HCT116 (cell line): Measurements from ENCODE around the gene ARMC3. TPM values are rescaled to one million over a fixed set of nuclear protein-coding genes. Genes with fewer than 3 reads are reported as not detected.

Source experiments
- ATAC-seq: fragments of 200-7000 bp; cut with Tn5 transposase; 2 replicates; pipeline ENCODE4 v1.9.1; 2020; ENCODE audit warnings: mild to moderate bottlenecking, moderate library complexity
- BruUV-seq: library from RNA; stranded (reverse); fragments of 400-500 nt; replicated peaks from 2 replicates; lab custom pipeline; 2021; lab: Mats Ljungman, UMichigan
- CTCF ChIA-PET: fragments of 300-600 bp; sonication (Branson Sonifier 250); formaldehyde crosslinking; loops from one replicate; lab custom pipeline; 2021; ENCODE audit warnings: antibody characterized with exemption; lab: Charles Lee
- POLR2A ChIA-PET: fragments of 300-600, 350-600 bp; sonication (Branson Sonifier 250); formaldehyde crosslinking; loops from one replicate; lab custom pipeline; 2021; ENCODE audit warnings: antibody characterized with exemption; lab: Charles Lee
- RAD21 ChIA-PET, 2 experiments: fragments of 300-600 bp; sonication (Branson Sonifier 250); formaldehyde crosslinking; loops; one replicate each; lab custom pipeline; 2023; ENCODE audit warnings: low total read pairs in 2 of 2; ENCODE audit not compliant: uncharacterized antibody in 2 of 2, unreplicated experiment in 2 of 2, low non-redundant PET in 1 of 2; lab: Charles Lee
- DNase-seq: peaks from one replicate; pipeline ENCODE4 v3.0.0-alpha.2; 2010; ENCODE audit warnings: low read depth, low spot score
- H2AFZ ChIP-seq: fragments of 200-600 bp; shearing (Covaris generic), sonication (generic); 2 replicates; pipeline ENCODE4 v1.6.1; 2017; ENCODE audit warnings: low read depth, mixed run types, mixed read lengths, antibody characterized with exemption, low read length; ENCODE audit not compliant: poor library complexity, severe bottlenecking
- H3K27ac ChIP-seq: 2 replicates; pipeline ENCODE4 v1.5.1; 2012; ENCODE audit warnings: low read depth, low read length
- H3K27me3 ChIP-seq: fragments of 200-600 bp; sonication (generic); 2 replicates; pipeline ENCODE4 v1.6.1; 2016; ENCODE audit warnings: mixed run types, low read length, mixed read lengths; ENCODE audit not compliant: insufficient read depth
- H3K36me3 ChIP-seq, 2 experiments: fragments of 200-500 bp in 1 of 2; fragments of 200-600 bp in 1 of 2; sonication (Bioruptor generic) in 1 of 2; sonication (generic) in 1 of 2; 2 replicates each; pipeline versions ENCODE4 v1.5.1 to v1.6.1; 2014 to 2016; ENCODE audit warnings: low read length in 2 of 2, inconsistent platforms in 1 of 2, mixed read lengths in 1 of 2, mixed run types in 1 of 2; ENCODE audit not compliant: insufficient read depth in 2 of 2, control insufficient read depth in 1 of 2
- H3K4me1 ChIP-seq, 2 experiments: fragments of 200-600 bp in 1 of 2; sonication (generic) in 1 of 2; 2 replicates each; pipeline versions ENCODE4 v1.5.1 to v1.6.1; 2012 to 2017; ENCODE audit warnings: low read length in 2 of 2, inconsistent platforms in 1 of 2, mild to moderate bottlenecking in 1 of 2, mixed read lengths in 1 of 2, mixed run types in 1 of 2, moderate library complexity in 1 of 2; ENCODE audit not compliant: insufficient read depth in 2 of 2, control insufficient read depth in 1 of 2
- H3K4me2 ChIP-seq: fragments of 200-600 bp; sonication (generic); 2 replicates; pipeline ENCODE4 v1.6.1; 2017; ENCODE audit warnings: mixed run types, low read length, mixed read lengths
- H3K4me3 ChIP-seq, 2 experiments: fragments of 200-600 bp in 1 of 2; sonication (generic) in 1 of 2; replicated peaks in 1 of 2; 2 replicates each; pipeline ENCODE4 v1.5.1; 2011 to 2016; ENCODE audit warnings: low read length in 2 of 2, control low read depth in 1 of 2, low read depth in 1 of 2, mild to moderate bottlenecking in 1 of 2, mixed read lengths in 1 of 2, mixed run types in 1 of 2
- H3K79me2 ChIP-seq: fragments of 200-600 bp; sonication (generic); 2 replicates; pipeline ENCODE4 v1.6.1; 2017; ENCODE audit warnings: mild to moderate bottlenecking, mixed run types, low read length, moderate library complexity, mixed read lengths; ENCODE audit not compliant: insufficient read depth
- H3K9ac ChIP-seq: fragments of 200-600 bp; sonication (generic); 2 replicates; pipeline ENCODE4 v1.6.1; 2016; ENCODE audit warnings: low read length, mixed read lengths
- H3K9me2 ChIP-seq: fragments of 200-600 bp; sonication (generic), shearing (Covaris generic); 2 replicates; pipeline ENCODE4 v1.6.1; 2017; ENCODE audit warnings: mixed run types, mild to moderate bottlenecking, moderate library complexity; ENCODE audit not compliant: insufficient read depth
- H3K9me3 ChIP-seq, 2 experiments: fragments of 200-500 bp in 1 of 2; fragments of 200-600 bp in 1 of 2; sonication (Bioruptor generic) in 1 of 2; sonication (generic) in 1 of 2; 2 replicates each; pipeline ENCODE4 v1.6.1; 2014 to 2017; ENCODE audit warnings: low read length in 2 of 2, mixed read lengths in 2 of 2, inconsistent platforms in 1 of 2, low read depth in 1 of 2, mild to moderate bottlenecking in 1 of 2, mixed run types in 1 of 2, moderate library complexity in 1 of 2; ENCODE audit not compliant: control insufficient read depth in 1 of 2, insufficient read depth in 1 of 2
- H4K20me1 ChIP-seq: fragments of 200-600 bp; sonication (generic), shearing (Covaris generic); 2 replicates; pipeline ENCODE4 v1.6.1; 2017; ENCODE audit warnings: mixed run types, mild to moderate bottlenecking, moderate library complexity; ENCODE audit not compliant: insufficient read depth
- ATF3 ChIP-seq: IDR thresholded peaks from 2 replicates; pipeline ENCODE4 v1.6.1; 2012
- EZH2 ChIP-seq: fragments of 200-600 bp; sonication (generic); IDR thresholded peaks from 2 replicates; pipeline ENCODE4 v1.6.1; 2017; ENCODE audit warnings: antibody characterized with exemption, mixed run types
- EZH2phosphoT487 ChIP-seq: fragments of 200-600 bp; IDR thresholded peaks from 2 replicates; pipeline ENCODE4 v1.6.1; 2018; ENCODE audit warnings: antibody characterized with exemption, borderline replicate concordance
- MAX ChIP-seq: IDR thresholded peaks from 2 replicates; pipeline ENCODE4 v1.6.1; 2012
- POLR2AphosphoS5 ChIP-seq: IDR thresholded peaks from 2 replicates; pipeline ENCODE4 v1.6.1; 2011; ENCODE audit warnings: mild to moderate bottlenecking, low read depth, low read length, moderate library complexity
- RAD21 ChIP-seq: IDR thresholded peaks from 2 replicates; pipeline ENCODE4 v1.6.1; 2012; ENCODE audit warnings: low read depth, mild to moderate bottlenecking
- SIN3A ChIP-seq: IDR thresholded peaks from 2 replicates; pipeline ENCODE4 v1.6.1; 2012; ENCODE audit warnings: low read depth
- YY1 ChIP-seq: IDR thresholded peaks from 2 replicates; pipeline ENCODE4 v1.6.1; 2011; ENCODE audit warnings: low read length, low read depth, moderate library complexity, mild to moderate bottlenecking; ENCODE audit not compliant: insufficient replicate concordance; ENCODE audit errors: extremely low read depth
- ZBTB33 ChIP-seq: IDR thresholded peaks from 2 replicates; pipeline ENCODE4 v1.6.1; 2011; ENCODE audit warnings: mild to moderate bottlenecking, low read length, moderate library complexity; ENCODE audit not compliant: insufficient replicate concordance; ENCODE audit errors: extremely low read depth
- ZFX ChIP-seq: fragments of 450-650 bp; IDR thresholded peaks from 2 replicates; pipeline ENCODE4 v1.6.1; 2017
- ZNF274 ChIP-seq: fragments of 200-500 bp; sonication (Bioruptor generic); IDR thresholded peaks from 2 replicates; pipeline ENCODE4 v1.6.1; 2014; ENCODE audit warnings: mild to moderate bottlenecking, low read depth, low read length, inconsistent platforms
- intact Hi-C: fragments of 100-400 bp; cut with micrococcal nuclease; formaldehyde crosslinking; loops from 2 replicates; pipeline ENCODE4 v1.10.0; 2022
- total RNA-seq: library from RNA; stranded (reverse); gene quantifications from one replicate; pipeline ENCODE4 v1.2.1, GENCODE V29; 2021; ENCODE audit not compliant: unreplicated experiment

Gene ARMC3
- total RNA-seq, 1 experiment from 2014 or later: 2.6 TPM

- no peak overlapping the region for H3K4me3 ChIP-seq
- RAD21 ChIA-PET: no interaction called here
- H3K4me1 ChIP-seq: no peaks in the 10 kb centered on the region
- DNase-seq: no peak
- intact Hi-C loops: no loop called here
- no peaks in the 10 kb centered on the region for H3K9me2 ChIP-seq
- ATAC-seq: no peak
- no peaks in the 10 kb centered on the region for H3K9me3 ChIP-seq
- no peak overlapping the region for H2AFZ ChIP-seq
- CTCF ChIA-PET: no interaction called here
- no peak overlapping the region for H3K4me2 ChIP-seq
- no TSS peak for BruUV-seq
- H3K9ac ChIP-seq: no peak overlapping the region
- H3K36me3 ChIP-seq: no peaks in the 10 kb centered on the region
- H3K27ac ChIP-seq: no peak overlapping the region
- no peaks in the 10 kb centered on the region for H3K79me2 ChIP-seq
- POLR2A ChIA-PET: no interaction called here
- TF ChIP-seq YY1 (no peak), ZBTB33 (no peak)
- TF ChIP-seq, all 23 proteins: peak for 0
- Histone ChIP-seq H4K20me1 (no peaks in the 10 kb centered on the region), H3K27me3 (no peaks in the 10 kb centered on the region)
These were observed 12.5 kb upstream of the ARMC3 start for GRCh38 chr10:22915314-22915713.

GRCh38 chr10:22925088-22925487 is 2.8 kb upstream of the ARMC3 start:
- H3K4me3 ChIP-seq: no peak overlapping the region
- DNase-seq (no peak), ATAC-seq (no peak)
- ChIA-PET CTCF (no interaction called here), RAD21 (no interaction called here), POLR2A (no interaction called here)
- no peaks in the 10 kb centered on the region for H4K20me1 ChIP-seq
- no peaks in the 10 kb centered on the region; the same call in 1 of the 2 replicates for H3K9me2 ChIP-seq
- no TSS peak for BruUV-seq
- peaks cover 0 to 14% of the 10 kb centered on the region in 2 experiments; a peak in 2 of 4 replicates for H3K4me1 ChIP-seq
- H3K36me3 ChIP-seq: no peaks in the 10 kb centered on the region
- H3K9ac ChIP-seq: no peak overlapping the region
- no peak overlapping the region for H2AFZ ChIP-seq
- intact Hi-C loops: no loop called here
- no peaks in the 10 kb centered on the region for H3K27me3 ChIP-seq
- no peaks in the 10 kb centered on the region for H3K79me2 ChIP-seq
- no peak overlapping the region for H3K4me2 ChIP-seq
- no peak overlapping the region for H3K27ac ChIP-seq
- H3K9me3 ChIP-seq: no peaks in the 10 kb centered on the region
- TF ChIP-seq ZFX: no peak
- TF ChIP-seq POLR2AphosphoS5: no peak
- no peak for TF ChIP-seq EZH2phosphoT487
- no peak for TF ChIP-seq SIN3A
- no peak for TF ChIP-seq MAX
- TF ChIP-seq EZH2: no peak
- TF ChIP-seq ATF3: no peak
- TF ChIP-seq ZBTB33: no peak
- TF ChIP-seq ZNF274: no peak
- TF ChIP-seq RAD21: no peak
